Hepatocyte (in vitro differentiated cells): ENCODE measurements around the gene LSM12. TPM values are rescaled to one million over a fixed set of nuclear protein-coding genes. Genes with fewer than 3 reads are reported as not detected.

Experiments
- DNase-seq: peaks from one replicate; pipeline ENCODE4 v3.0.0-alpha.2; 2016; ENCODE audit warnings: low spot score
- H2AFZ ChIP-seq: fragments of 200-600 bp; sonication (generic); 2 replicates; pipeline ENCODE4 v1.6.0; 2016; ENCODE audit warnings: antibody characterized with exemption, mild to moderate bottlenecking
- H3K27ac ChIP-seq: fragments of 200-600 bp; sonication (generic); 2 replicates; pipeline ENCODE4 v1.5.1; 2016; ENCODE audit warnings: mild to moderate bottlenecking
- H3K27me3 ChIP-seq: fragments of 200-600 bp; sonication (generic); 2 replicates; pipeline ENCODE4 v1.6.1; 2016
- H3K36me3 ChIP-seq: fragments of 200-600 bp; sonication (generic); replicated peaks from 2 replicates; pipeline ENCODE4 v1.5.1; 2016; ENCODE audit warnings: low read depth; ENCODE audit not compliant: insufficient read depth
- H3K4me1 ChIP-seq: fragments of 200-600 bp; sonication (generic); 2 replicates; pipeline ENCODE4 v1.5.1; 2016; ENCODE audit warnings: mild to moderate bottlenecking, moderate library complexity; ENCODE audit not compliant: insufficient read depth
- H3K4me2 ChIP-seq: fragments of 200-600 bp; sonication (generic); 2 replicates; pipeline ENCODE4 v1.6.0; 2016
- H3K4me3 ChIP-seq: fragments of 200-600 bp; sonication (generic); 2 replicates; pipeline ENCODE4 v1.5.1; 2016; ENCODE audit warnings: mild to moderate bottlenecking
- H3K79me2 ChIP-seq: fragments of 200-600 bp; sonication (generic); 2 replicates; pipeline ENCODE4 v1.6.0; 2017; ENCODE audit warnings: mild to moderate bottlenecking
- H3K9me2 ChIP-seq: fragments of 200-600 bp; sonication (generic); replicated peaks from 2 replicates; pipeline ENCODE4 v1.6.0; 2017; ENCODE audit warnings: mild to moderate bottlenecking; ENCODE audit not compliant: insufficient read depth
- H3K9me3 ChIP-seq: fragments of 200-600 bp; sonication (generic); 2 replicates; pipeline ENCODE4 v1.5.1; 2016; ENCODE audit warnings: low read depth, mild to moderate bottlenecking
- H4K20me1 ChIP-seq: fragments of 200-600 bp; sonication (generic); 2 replicates; pipeline ENCODE4 v1.6.0; 2016; ENCODE audit warnings: mild to moderate bottlenecking; ENCODE audit not compliant: insufficient read depth, poor library complexity, severe bottlenecking
- EZH2 ChIP-seq: fragments of 200-600 bp; sonication (generic); IDR thresholded peaks from 2 replicates; pipeline ENCODE4 v1.6.1; 2016; ENCODE audit warnings: antibody characterized with exemption, mild to moderate bottlenecking, borderline replicate concordance
- EZH2phosphoT487 ChIP-seq: fragments of 200-600 bp; sonication (generic); IDR thresholded peaks from one replicate; pipeline ENCODE4 v1.6.1; 2018; ENCODE audit warnings: antibody characterized with exemption, mild to moderate bottlenecking, low read depth, moderate library complexity; ENCODE audit not compliant: unreplicated experiment, severe bottlenecking
- WGBS: methylation state at CpG from one replicate; pipeline ENCODE4 v1.1.6; 2016; ENCODE audit warnings: low lambda C conversion rate; ENCODE audit errors: missing lambda C conversion rate; 5-methylcytosine and 5-hydroxymethylcytosine counted together
- polyA plus RNA-seq: library from polyadenylated mRNA; unstranded; fragments of >200 nt; fragmentation: Nextera tagmentation; extraction: Ambion mirVana; gene quantifications from 2 replicates; pipeline ENCODE4 v1.2.1, GENCODE V29; 2016
- total RNA-seq: library from RNA; depleted of rRNA; stranded (reverse); fragments of >200 nt; gene quantifications from 2 replicates; pipeline ENCODE4 v1.2.3, GENCODE V29; 2014
- TF ChIP-seq, protein P1 (sequence below): fragments of 200-600 bp; sonication (generic); IDR thresholded peaks from 2 replicates; pipeline ENCODE4 v1.5.1; 2016; ENCODE audit warnings: antibody characterized with exemption, mild to moderate bottlenecking; ENCODE audit not compliant: poor library complexity

The LSM12 gene
- total and polyA plus RNA-seq, 2 experiments from 2014 or later = 40.4 to 44.5 TPM

DNA sequence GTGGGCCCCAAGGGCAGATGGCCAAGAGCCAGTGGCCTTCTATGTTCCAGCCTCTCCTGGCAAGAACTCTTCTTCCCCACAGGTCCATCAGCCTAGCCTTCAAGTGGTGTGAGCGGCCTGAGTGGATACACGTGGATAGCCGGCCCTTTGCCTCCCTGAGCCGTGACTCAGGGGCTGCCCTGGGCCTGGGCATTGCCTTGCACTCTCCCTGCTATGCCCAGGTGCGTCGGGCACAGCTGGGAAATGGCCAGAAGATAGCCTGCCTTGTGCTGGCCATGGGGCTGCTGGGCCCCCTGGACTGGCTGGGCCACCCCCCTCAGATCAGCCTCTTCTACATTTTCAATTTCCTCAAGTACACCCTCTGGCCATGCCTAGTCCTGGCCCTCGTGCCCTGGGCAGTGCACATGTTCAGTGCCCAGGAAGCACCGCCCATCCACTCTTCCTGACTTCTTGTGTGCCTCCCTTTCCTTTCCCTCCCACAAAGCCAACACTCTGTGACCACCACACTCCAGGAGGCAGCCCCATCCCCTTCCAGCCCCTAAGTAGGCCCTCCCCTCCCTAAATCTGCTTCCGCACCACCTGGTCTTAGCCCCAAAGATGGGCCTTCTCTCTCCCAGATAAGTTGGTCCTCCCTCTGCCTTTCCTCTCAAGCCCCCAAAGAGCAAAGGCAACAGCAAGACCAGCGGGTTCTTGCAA is 9.3 kb upstream of the LSM12 start:
- H3K4me1 ChIP-seq = peaks cover 22% of the 10 kb centered on the region
- no peaks in the 10 kb centered on the region for H3K36me3 ChIP-seq
- no peak overlapping the region for H2AFZ ChIP-seq
- H4K20me1 ChIP-seq = no peaks in the 10 kb centered on the region
- no peaks in the 10 kb centered on the region for H3K27me3 ChIP-seq
- no peak for TF ChIP-seq EZH2
- no peak for TF ChIP-seq EZH2phosphoT487
- TF ChIP-seq, protein P1, sequence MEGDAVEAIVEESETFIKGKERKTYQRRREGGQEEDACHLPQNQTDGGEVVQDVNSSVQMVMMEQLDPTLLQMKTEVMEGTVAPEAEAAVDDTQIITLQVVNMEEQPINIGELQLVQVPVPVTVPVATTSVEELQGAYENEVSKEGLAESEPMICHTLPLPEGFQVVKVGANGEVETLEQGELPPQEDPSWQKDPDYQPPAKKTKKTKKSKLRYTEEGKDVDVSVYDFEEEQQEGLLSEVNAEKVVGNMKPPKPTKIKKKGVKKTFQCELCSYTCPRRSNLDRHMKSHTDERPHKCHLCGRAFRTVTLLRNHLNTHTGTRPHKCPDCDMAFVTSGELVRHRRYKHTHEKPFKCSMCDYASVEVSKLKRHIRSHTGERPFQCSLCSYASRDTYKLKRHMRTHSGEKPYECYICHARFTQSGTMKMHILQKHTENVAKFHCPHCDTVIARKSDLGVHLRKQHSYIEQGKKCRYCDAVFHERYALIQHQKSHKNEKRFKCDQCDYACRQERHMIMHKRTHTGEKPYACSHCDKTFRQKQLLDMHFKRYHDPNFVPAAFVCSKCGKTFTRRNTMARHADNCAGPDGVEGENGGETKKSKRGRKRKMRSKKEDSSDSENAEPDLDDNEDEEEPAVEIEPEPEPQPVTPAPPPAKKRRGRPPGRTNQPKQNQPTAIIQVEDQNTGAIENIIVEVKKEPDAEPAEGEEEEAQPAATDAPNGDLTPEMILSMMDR = no peak
- H3K4me3 ChIP-seq = no peak overlapping the region
- H3K9me3 ChIP-seq = no peaks in the 10 kb centered on the region
- no peak for DNase-seq
- 98% methylated on average over 9 of the region's 10 CpGs for WGBS
- no peak overlapping the region for H3K27ac ChIP-seq
- H3K4me2 ChIP-seq = no peak overlapping the region
- peaks cover 28% of the 10 kb centered on the region for H3K79me2 ChIP-seq
- H3K9me2 ChIP-seq = no peaks in the 10 kb centered on the region

DNA sequence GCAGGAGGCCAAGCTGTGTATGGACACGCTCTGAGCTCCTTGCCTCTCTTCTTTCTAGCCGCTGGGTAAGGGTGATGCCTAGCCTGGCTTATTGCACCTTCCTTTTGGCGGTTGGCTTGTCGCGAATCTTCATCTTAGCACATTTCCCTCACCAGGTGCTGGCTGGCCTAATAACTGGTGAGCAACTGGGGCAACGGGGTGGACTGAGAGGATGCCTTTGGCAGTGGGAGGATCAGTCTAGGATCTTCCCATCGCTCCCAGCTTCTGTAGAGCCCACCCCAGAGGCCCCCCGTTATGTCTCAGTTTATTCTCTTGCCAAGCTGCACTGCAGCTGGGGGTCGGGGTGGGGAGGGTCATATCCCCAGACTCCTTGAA is 8.4 kb upstream of the LSM12 start:
- Histone ChIP-seq H3K4me3 (no peak overlapping the region), H3K36me3 (no peaks in the 10 kb centered on the region), H3K4me2 (no peak overlapping the region), H3K4me1 (peaks cover 25% of the 10 kb centered on the region), H3K27me3 (no peaks in the 10 kb centered on the region), H3K9me3 (no peaks in the 10 kb centered on the region), H3K79me2 (peaks cover 28% of the 10 kb centered on the region), H4K20me1 (no peaks in the 10 kb centered on the region), H3K9me2 (no peaks in the 10 kb centered on the region), H3K27ac (no peak overlapping the region), H2AFZ (no peak overlapping the region)
- no peak for TF ChIP-seq EZH2
- TF ChIP-seq, protein P1 = no peak
- no peak for TF ChIP-seq EZH2phosphoT487
- 99% methylated on average over 9 of the region's 9 CpGs for WGBS
- no peak for DNase-seq

- Histone ChIP-seq H3K79me2 (peaks cover 28% of the 10 kb centered on the region), H3K4me1 (peaks cover 29% of the 10 kb centered on the region), H3K4me3 (no peak overlapping the region), H2AFZ (no peak overlapping the region), H3K27ac (no peak overlapping the region), H3K4me2 (no peak overlapping the region), H3K9me3 (no peaks in the 10 kb centered on the region), H4K20me1 (no peaks in the 10 kb centered on the region), H3K9me2 (no peaks in the 10 kb centered on the region), H3K27me3 (no peaks in the 10 kb centered on the region), H3K36me3 (no peaks in the 10 kb centered on the region)
- TF ChIP-seq, protein P1 = no peak
- TF ChIP-seq EZH2 (no peak), EZH2phosphoT487 (no peak)
- 93% methylated on average over 9 of the region's 9 CpGs for WGBS
- no peak for DNase-seq
Observed at GRCh38 chr17:44074231-44074910, 7.9 kb upstream of the LSM12 start.
